ENCODE measurements around the gene ENTPD2.
A peak's percentile ranks its signal among the peaks of the same experiment; 100 is the strongest.

Gene ENTPD2

GRCh38 chr9:137053944-137054931 lies at the start of gene ENTPD2:
ENTPD2 (minus strand) TSS chr9:137054061; CDS start chr9:137053997, 64 bp downstream.
- peak; percentile 85 for DNase-seq (ENCODE audit: low spot score)

- no peak for DNase-seq (ENCODE audit: low spot score)
These were observed 49.5 kb upstream of the ENTPD2 start for GRCh38 chr9:137103206-137103999.

GRCh38 chr9:137099231-137099630 lies 45.4 kb upstream of the ENTPD2 start:
- DNase-seq (ENCODE audit: low spot score): no peak

GRCh38 chr9:137097761-137098462 lies 44.1 kb upstream of the ENTPD2 start:
- no peak for DNase-seq (ENCODE audit: low spot score)

GRCh38 chr9:137096785-137097546 lies 43.1 kb upstream of the ENTPD2 start:
- no peak for DNase-seq (ENCODE audit: low spot score)

GRCh38 chr9:137095664-137096517 lies 42.0 kb upstream of the ENTPD2 start:
- DNase-seq (ENCODE audit: low spot score): no peak

- DNase-seq (ENCODE audit: low spot score): no peak
These were observed 35.5 kb upstream of the ENTPD2 start for GRCh38 chr9:137089232-137089947.

- no peak for DNase-seq (ENCODE audit: low spot score)
These were observed 34.3 kb upstream of the ENTPD2 start for GRCh38 chr9:137088121-137088520.

- DNase-seq (ENCODE audit: low spot score): peak; percentile 34
These were observed 33.6 kb upstream of the ENTPD2 start for GRCh38 chr9:137087409-137087925.

GRCh38 chr9:137086531-137087408 lies 32.9 kb upstream of the ENTPD2 start, which contains the start of gene MAN1B1:
MAN1B1 (plus strand) TSS chr9:137086985; CDS start chr9:137087000, 15 bp downstream.
- DNase-seq (ENCODE audit: low spot score): peak; percentile 97

GRCh38 chr9:137085920-137086530 lies 32.2 kb upstream of the ENTPD2 start:
- no peak for DNase-seq (ENCODE audit: low spot score)

GRCh38 chr9:137084526-137084925 lies 30.7 kb upstream of the ENTPD2 start:
- DNase-seq (ENCODE audit: low spot score): no peak

- DNase-seq (ENCODE audit: low spot score): no peak
These were observed 29.6 kb upstream of the ENTPD2 start for GRCh38 chr9:137083394-137084004.

GRCh38 chr9:137082925-137083290 lies 29.0 kb upstream of the ENTPD2 start:
- no peak for DNase-seq (ENCODE audit: low spot score)

GRCh38 chr9:137082222-137082924 lies 28.5 kb upstream of the ENTPD2 start:
- no peak for DNase-seq (ENCODE audit: low spot score)

- no peak for DNase-seq (ENCODE audit: low spot score)
These were observed 26.6 kb upstream of the ENTPD2 start for GRCh38 chr9:137080260-137081122.
